ENCODE data around the gene VWA5A. TPM values are rescaled to one million over a fixed set of nuclear protein-coding genes. Genes with fewer than 3 reads are reported as not detected.

Gene VWA5A
- total RNA-seq, 4 donors from 2014 or later: 13.3 to 22.2 (median 15.0) TPM

DNA sequence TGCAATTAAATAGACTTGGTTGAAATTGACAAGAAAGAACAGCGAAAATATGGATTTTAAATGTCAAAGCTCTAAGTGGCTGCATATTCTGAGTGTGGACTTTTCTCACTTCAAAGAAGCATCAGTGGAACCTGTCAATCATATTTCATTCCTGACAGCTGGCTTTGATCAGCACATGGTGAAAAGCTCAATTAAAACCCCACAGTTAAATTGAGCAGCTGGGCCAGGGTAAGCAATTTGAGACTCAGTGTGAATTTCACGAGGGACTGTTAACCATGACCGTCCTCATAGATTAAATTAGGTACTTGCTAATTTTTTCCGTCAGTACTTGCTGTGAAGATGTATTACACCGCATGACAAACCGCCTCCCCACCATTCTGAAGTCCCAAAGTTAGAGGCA lies 56.9 kb downstream of the VWA5A start:
- H3K27ac ChIP-seq (replicated peaks in 1 of 4): no peak overlapping the region
- no peak for DNase-seq (ENCODE audit: extremely low spot score)
- no peaks in the 10 kb centered on the region for H3K9me3 ChIP-seq
- H3K36me3 ChIP-seq: no peaks in the 10 kb centered on the region
- intact Hi-C loops (cut with DNase I): no loop called here
- H3K4me3 ChIP-seq: no peak overlapping the region
- H3K4me1 ChIP-seq: no peaks in the 10 kb centered on the region
- 80% methylated on average over 6 of the region's 6 CpGs for WGBS
- TF ChIP-seq CTCF (IDR thresholded peaks at IDR 0.05) (no peak), POLR2AphosphoS5 (IDR thresholded peaks at IDR 0.05) (no peak), POLR2A (IDR thresholded peaks at IDR 0.05; ENCODE audit: low read depth) (no peak), EP300 (IDR thresholded peaks at IDR 0.05) (no peak)
- no peaks in the 10 kb centered on the region for H3K27me3 ChIP-seq

DNA sequence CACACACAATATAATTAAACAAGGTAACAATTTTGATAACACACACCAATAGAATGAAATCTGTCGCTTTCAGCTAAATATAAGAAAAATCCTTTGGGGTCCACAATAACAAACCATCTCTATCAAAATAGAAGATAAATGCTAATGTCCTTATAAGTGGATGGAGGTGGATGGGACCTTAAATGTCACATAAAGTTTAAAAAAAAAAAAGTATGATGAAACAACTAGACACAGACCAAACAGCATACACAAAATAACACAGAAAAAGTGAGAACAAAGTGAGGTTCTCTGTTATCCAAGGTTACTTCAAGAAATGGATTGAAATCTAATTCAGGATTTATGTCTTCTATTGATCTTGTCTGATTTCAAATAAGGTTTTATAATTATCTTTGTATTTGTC lies 57.3 kb downstream of the VWA5A start:
- intact Hi-C loops (cut with DNase I): no loop called here
- Histone ChIP-seq H3K36me3 (no peaks in the 10 kb centered on the region), H3K9me3 (no peaks in the 10 kb centered on the region), H3K4me3 (no peak overlapping the region), H3K27me3 (no peaks in the 10 kb centered on the region), H3K27ac (replicated peaks in 1 of 4) (no peak overlapping the region), H3K4me1 (no peaks in the 10 kb centered on the region)
- WGBS: 86% methylated on average over 1 of the region's 1 CpG
- TF ChIP-seq POLR2A (IDR thresholded peaks at IDR 0.05; ENCODE audit: low read depth) (no peak), EP300 (IDR thresholded peaks at IDR 0.05) (no peak), POLR2AphosphoS5 (IDR thresholded peaks at IDR 0.05) (no peak), CTCF (IDR thresholded peaks at IDR 0.05) (no peak)
- DNase-seq (ENCODE audit: extremely low spot score): no peak

- no peaks in the 10 kb centered on the region for H3K9me3 ChIP-seq
- TF ChIP-seq CTCF (IDR thresholded peaks at IDR 0.05): no peak
- TF ChIP-seq POLR2A (IDR thresholded peaks at IDR 0.05; ENCODE audit: low read depth): no peak
- no peak for TF ChIP-seq EP300 (IDR thresholded peaks at IDR 0.05)
- no peak for TF ChIP-seq POLR2AphosphoS5 (IDR thresholded peaks at IDR 0.05)
- H3K27ac ChIP-seq (replicated peaks in 1 of 4): no peak overlapping the region
- no peaks in the 10 kb centered on the region for H3K27me3 ChIP-seq
- no peaks in the 10 kb centered on the region for H3K4me1 ChIP-seq
- no peak overlapping the region for H3K4me3 ChIP-seq
- DNase-seq (ENCODE audit: extremely low spot score): no peak
- H3K36me3 ChIP-seq: no peaks in the 10 kb centered on the region
- intact Hi-C loops (cut with DNase I): no loop called here
- WGBS: 31% methylated on average over 4 of the region's 4 CpGs
Measured at GRCh38 chr11:124174001-124174583, 58.8 kb downstream of the VWA5A start.

GRCh38 chr11:124176925-124177715 lies 61.9 kb downstream of the VWA5A start:
- no peak for DNase-seq (ENCODE audit: extremely low spot score)
- Histone ChIP-seq H3K4me1 (no peaks in the 10 kb centered on the region), H3K36me3 (no peaks in the 10 kb centered on the region), H3K9me3 (no peaks in the 10 kb centered on the region), H3K27me3 (no peaks in the 10 kb centered on the region), H3K4me3 (no peak overlapping the region), H3K27ac (replicated peaks in 1 of 4) (no peak overlapping the region)
- WGBS: 77% methylated on average over 5 of the region's 5 CpGs
- TF ChIP-seq EP300 (IDR thresholded peaks at IDR 0.05) (no peak), POLR2A (IDR thresholded peaks at IDR 0.05; ENCODE audit: low read depth) (no peak), POLR2AphosphoS5 (IDR thresholded peaks at IDR 0.05) (no peak), CTCF (IDR thresholded peaks at IDR 0.05) (no peak)
- intact Hi-C loops (cut with DNase I): no loop called here
